ENCODE results near the gene CASZ1. TPM values are rescaled to one million over a fixed set of nuclear protein-coding genes. Genes with fewer than 3 reads are reported as not detected.
A peak's percentile ranks its signal among the peaks of the same experiment; 100 is the strongest.

CASZ1 gene
- total RNA-seq, 2 donors from 2014 or later, result 18.4 to 21.5 TPM

DNA sequence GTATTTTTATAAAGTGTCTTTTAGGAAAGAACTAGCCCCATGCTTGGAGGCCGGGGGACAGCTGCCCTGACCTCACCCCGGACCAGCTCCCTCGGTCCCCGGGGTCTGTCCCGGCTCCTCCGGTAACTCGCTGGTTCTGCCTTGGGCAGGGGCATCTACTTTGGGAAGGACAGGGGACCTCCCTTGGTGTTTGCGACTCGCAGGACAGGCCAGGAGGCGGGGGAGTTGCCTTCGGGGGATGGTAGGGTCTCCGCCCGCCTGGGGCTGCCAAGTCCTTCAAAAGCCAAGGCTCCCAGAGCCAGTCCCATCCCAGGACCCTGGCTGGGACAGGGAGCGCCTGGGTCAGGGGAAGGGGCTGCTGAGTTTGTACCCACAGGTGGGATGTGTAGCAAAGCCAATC is 163.8 kb downstream of the CASZ1 start:
- intact Hi-C loops (cut with DNase I), result loop anchor here (2.0 to 5.0 kb wide), 2 partner anchors 100 to 102 kb away; no protein-coding TSS in a partner anchor
- DNase-seq (ENCODE audit: low spot score), result peak; percentile 69

DNA sequence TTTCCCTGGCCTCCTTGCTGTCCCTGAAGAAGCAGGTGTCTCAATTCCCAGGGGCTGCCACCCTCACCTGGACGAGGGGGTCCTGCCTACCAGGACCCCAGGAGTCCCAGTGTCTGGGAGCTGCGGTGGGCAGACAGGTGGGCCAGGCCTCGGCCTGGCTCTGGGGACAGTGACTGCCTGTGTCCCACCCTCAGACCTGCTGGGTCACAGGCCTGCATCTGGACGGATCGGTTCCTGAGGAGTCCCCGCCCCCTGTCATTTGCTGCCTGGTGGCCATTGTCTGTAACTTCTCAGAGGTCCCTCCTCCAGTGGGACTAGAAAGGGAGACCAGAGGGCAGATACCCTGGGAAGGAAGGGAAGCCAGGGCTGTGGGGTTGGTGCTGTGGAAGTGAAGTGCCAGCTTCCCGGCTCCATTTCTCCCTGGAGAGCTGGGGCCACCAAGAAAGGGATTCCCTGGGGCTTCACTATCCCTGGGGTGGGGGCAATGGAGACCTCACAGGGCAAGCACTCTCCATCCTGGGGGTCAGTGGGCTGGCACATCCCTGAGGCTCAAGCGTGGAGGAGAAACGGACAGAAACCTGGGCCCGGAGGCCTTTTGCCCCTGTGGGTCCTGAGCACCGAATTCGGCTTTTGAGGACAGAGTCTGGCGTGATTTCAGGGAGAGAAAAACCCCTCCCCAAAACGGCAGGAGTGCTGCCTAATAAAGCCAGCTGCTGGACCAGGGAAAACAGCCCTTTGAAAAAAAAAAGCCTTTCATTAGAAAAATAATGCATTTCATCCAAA is 164.4 kb downstream of the CASZ1 start:
- DNase-seq (ENCODE audit: low spot score), result peak; percentile 78
- intact Hi-C loops (cut with DNase I), result loop anchor here (2.0 to 5.0 kb wide), 2 partner anchors 100 to 101 kb away; no protein-coding TSS in a partner anchor

DNA sequence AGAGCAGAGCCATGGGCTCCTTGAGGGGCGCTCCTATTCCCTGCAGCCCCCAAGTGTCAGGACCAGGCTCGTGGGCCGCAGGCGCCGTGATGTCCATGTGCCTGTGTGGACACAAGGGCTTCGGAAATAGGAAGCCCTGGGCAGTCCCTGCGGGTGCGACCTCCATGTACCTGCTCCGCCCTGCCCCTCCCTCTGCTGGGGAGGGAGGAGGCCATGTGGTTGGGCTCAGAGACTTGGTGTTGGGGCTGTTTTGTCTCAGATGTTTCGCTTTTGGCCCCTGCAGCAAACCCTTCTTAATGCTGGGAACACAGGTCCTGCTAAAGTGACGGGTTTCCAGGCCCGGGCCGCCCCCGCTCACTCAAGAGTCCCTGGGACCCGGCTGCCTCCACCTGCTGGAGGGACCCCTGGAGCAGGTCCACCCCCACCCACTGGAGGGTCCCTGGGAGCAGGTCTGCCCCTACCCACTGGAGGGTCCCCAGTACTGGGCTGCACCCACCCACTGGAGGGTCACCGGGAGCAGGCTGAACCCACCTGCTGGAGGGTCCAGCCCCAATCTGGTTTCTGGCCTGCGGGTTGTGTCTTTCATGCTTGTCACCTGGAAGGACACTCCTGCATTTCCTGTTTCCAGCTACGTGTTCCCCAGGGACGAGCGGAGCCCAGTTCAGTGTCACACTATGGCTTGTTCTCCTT is 165.2 kb downstream of the CASZ1 start:
- intact Hi-C loops (cut with DNase I), result loop anchor here in 1 of 2 donors (5.0 kb wide), 1 partner anchor 99 kb away; no protein-coding TSS in a partner anchor
- peak; percentile 76 for DNase-seq (ENCODE audit: low spot score)

GRCh38 chr1:10630661-10631120 is 165.8 kb downstream of the CASZ1 start:
- DNase-seq (ENCODE audit: low spot score), result peak; percentile 68
- intact Hi-C loops (cut with DNase I), result loop anchor here in 1 of 2 donors (5.0 kb wide), 1 partner anchor 98 kb away; no protein-coding TSS in a partner anchor

DNA sequence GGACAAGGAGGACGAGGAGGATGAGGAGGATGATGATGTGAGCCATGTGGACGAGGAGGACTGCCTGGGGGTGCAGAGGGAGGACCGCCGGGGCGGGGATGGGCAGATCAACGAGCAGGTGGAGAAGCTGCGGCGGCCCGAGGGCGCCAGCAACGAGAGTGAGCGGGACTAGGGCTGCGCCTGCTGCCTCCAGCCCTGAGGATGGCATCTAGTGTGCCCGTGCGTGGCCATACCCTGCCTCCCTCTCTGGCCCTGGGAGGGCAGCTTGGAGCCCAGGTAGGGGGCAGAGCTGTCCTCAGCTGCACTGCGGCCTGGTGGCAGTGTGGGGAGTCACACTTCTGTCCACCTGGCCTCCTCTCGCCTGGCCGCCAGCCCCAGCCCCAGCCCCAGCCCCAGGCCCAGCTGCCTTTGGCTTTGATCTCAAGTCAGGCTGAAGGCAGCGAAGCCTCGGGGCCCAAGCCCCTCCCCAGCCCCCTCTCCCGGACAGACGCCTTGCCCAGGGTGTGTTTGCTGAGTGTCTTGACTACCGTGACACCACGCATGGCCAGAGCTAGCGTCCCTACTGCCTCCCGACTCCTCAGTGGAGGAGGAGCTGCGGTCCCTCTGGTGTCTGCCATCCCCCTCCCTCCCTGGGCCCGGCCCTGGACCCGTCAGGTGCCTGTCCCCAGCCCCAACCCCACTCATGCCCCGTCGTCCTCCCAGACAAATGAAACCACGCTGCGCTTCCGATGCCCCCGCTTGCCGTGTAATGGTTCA is 166.5 kb downstream of the CASZ1 start:
- intact Hi-C loops (cut with DNase I), result loop anchor here in 1 of 2 donors (5.0 kb wide), 1 partner anchor 98 kb away; no protein-coding TSS in a partner anchor
- DNase-seq (ENCODE audit: low spot score), result peak; percentile 81

- peak; percentile 83 for DNase-seq (ENCODE audit: low spot score)
- intact Hi-C loops (cut with DNase I), result no loop called here
Observed at GRCh38 chr1:10629091-10629815, 167.2 kb downstream of the CASZ1 start.

GRCh38 chr1:10628685-10629084 is 167.8 kb downstream of the CASZ1 start:
- intact Hi-C loops (cut with DNase I), result no loop called here

GRCh38 chr1:10626791-10627410 is 169.5 kb downstream of the CASZ1 start:
- intact Hi-C loops (cut with DNase I), result no loop called here
- DNase-seq (ENCODE audit: low spot score), result peak; percentile 41

More at GRCh38 chr1:10628685-10629084, 167.8 kb downstream of the CASZ1 start:
- peak; percentile 73 for DNase-seq (ENCODE audit: low spot score)

DNA sequence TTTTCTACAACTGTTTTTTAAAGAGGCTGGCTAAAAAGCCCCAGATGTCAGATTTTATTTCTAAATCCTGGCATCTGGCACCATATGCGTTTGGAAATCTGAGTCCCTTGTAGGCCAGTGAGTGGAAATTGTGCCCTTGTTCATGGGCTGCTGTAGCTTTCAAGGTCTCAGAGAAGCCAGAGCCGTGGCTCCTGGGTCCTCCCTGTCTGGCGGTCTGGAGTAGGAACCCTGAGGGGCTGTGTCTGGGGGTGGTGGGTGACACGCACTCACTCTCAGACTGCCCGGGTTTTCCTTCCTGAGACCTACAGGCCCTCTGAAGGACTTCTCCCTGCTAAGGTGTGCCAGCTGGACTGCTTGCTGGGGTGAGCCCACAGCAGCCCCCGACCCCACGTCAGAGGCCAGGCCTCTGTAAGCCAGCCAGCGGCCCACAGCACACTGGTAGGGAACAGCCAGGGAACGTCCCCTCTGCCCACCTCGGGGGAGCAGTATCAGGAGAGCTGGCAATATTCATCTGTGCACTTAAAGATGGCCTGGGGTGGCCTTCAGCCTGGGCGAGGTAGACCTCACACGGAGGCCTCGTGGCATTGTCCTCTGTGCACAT is 170.2 kb downstream of the CASZ1 start:
- peak; percentile 58 for DNase-seq (ENCODE audit: low spot score)
- intact Hi-C loops (cut with DNase I), result no loop called here

DNA sequence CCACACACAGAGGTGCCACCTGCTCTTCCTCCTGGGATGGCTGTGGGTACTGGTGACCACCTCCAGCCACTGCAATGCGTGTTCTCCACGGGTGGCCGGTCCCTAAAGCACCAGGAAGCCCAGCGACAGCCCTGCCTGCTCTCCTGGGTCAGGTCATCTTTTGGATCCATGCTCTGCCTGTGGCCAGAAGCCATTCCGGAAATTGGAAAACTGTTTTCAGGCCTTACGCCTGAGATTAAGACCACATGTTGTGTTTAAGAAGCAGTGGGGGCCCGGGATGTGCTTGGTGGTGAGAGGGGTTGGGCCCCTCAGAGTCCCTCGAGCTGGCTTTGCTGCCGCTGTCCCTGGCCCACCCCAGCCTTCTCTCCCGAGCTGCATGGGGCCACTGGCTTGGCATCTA is 170.9 kb downstream of the CASZ1 start:
- intact Hi-C loops (cut with DNase I), result no loop called here
- DNase-seq (ENCODE audit: low spot score), result peak; percentile 73

- DNase-seq (ENCODE audit: low spot score), result peak; percentile 58
- intact Hi-C loops (cut with DNase I), result no loop called here
Observed at GRCh38 chr1:10625076-10625475, 171.4 kb downstream of the CASZ1 start.

DNA sequence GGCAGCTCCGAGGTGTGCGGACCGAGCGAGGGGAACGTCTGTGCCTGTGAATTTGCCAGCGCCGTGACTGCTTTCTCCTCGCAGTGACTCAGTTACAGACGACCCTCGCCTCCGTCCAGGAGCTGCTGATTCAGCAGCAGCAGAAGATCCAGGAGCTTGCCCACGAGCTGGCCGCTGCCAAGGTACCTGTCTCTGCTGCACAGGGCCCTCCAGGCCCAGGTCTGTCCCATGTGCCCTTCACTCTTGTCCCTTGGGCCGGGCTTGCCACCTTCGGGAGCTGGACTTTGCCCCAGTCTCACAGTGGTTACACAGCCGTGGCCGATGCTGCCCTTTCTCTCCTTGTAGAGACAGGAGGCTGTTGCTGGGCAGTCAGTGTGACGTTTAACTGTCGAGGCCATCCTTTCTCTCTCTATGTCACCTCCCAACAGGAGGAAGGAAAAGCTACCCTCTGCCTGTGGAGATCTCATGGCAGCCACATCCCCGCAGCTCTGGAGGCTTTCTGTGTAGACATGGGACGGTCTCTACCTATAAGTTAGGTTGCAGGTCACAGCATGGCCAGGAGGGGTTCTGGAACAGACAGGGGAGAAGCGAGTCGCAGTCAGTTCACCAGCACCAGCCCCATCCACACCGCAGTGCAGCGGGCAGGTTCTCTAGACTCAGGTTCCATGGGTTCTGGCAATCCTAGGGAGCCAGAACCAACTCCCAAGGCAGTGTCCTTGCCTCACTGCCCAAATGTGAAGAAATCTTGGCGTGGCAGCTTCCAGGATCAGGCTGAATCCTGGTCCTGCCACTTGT is 172.0 kb downstream of the CASZ1 start:
- intact Hi-C loops (cut with DNase I), result no loop called here
- DNase-seq (ENCODE audit: low spot score), result peak; percentile 69

GRCh38 chr1:10623686-10624145 is 172.7 kb downstream of the CASZ1 start:
- peak; percentile 74 for DNase-seq (ENCODE audit: low spot score)
- intact Hi-C loops (cut with DNase I), result no loop called here

DNA sequence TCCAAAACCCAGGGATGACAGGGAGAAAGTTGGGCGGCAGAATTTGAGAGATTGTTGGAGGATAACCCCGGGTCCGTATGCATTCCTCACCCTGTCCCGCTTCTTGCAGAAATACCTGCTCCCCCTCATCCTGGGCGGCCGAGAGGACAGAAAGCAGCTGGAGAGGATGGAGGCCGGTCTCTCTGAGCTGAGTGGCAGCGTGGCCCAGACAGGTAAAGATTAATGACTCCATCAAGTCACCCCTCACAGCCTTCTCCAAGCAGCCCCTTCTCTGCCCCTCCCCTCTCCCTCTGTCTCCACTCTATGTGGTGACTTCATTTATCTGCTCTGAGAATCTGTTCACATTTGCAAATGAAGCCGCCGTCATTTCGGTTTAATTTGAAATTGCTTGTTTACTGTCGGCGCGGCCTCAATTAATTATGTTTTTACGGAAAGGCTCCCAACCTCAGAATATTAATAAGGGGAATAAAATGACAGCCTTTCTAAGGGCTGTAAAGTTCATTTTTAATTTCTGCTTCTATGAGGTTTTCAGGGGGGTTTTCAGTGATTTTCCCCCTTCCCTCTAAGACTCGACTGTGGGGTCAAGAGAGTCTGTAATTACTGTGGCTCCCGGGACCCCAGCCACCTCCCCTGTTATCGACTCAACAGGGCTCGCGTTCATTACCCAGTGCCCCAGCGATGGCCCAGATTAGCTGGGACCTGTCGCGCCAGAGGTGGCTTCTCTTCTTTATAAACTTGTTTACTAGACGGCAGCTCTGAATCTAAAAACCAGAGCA is 173.3 kb downstream of the CASZ1 start:
- DNase-seq (ENCODE audit: low spot score), result peak; percentile 47
- intact Hi-C loops (cut with DNase I), result no loop called here

- intact Hi-C loops (cut with DNase I), result no loop called here
Observed at GRCh38 chr1:10621906-10622305, 174.5 kb downstream of the CASZ1 start.

DNA sequence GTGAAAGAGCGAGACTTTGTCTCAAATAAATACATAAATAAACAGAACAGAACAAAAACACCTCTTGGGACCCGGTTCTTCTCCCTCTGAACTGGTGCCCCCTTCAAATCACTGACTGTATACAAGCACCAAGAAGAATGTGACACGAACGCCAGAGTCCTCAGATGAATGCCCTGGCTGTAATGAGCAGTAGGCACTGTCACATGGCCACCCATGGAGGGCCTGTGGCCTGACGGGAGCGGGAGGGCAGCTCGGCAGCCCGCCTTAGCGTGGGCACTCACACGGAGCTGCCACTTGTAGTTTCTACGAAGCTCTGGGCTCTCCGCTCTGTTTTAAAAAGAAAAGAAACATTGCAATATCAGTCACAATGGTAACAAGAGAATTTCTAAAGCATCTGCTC is 175.7 kb downstream of the CASZ1 start:
- DNase-seq (ENCODE audit: low spot score), result peak; percentile 48
- intact Hi-C loops (cut with DNase I), result no loop called here

More at GRCh38 chr1:10621906-10622305, 174.5 kb downstream of the CASZ1 start:
- DNase-seq (ENCODE audit: low spot score), result peak; percentile 55

Measured in posterior vena cava (tissue), 2 donors.